Measurements from ENCODE around the gene DMWD.
A peak's percentile ranks its signal among the peaks of the same experiment; 100 is the strongest.

Gene DMWD

DNA sequence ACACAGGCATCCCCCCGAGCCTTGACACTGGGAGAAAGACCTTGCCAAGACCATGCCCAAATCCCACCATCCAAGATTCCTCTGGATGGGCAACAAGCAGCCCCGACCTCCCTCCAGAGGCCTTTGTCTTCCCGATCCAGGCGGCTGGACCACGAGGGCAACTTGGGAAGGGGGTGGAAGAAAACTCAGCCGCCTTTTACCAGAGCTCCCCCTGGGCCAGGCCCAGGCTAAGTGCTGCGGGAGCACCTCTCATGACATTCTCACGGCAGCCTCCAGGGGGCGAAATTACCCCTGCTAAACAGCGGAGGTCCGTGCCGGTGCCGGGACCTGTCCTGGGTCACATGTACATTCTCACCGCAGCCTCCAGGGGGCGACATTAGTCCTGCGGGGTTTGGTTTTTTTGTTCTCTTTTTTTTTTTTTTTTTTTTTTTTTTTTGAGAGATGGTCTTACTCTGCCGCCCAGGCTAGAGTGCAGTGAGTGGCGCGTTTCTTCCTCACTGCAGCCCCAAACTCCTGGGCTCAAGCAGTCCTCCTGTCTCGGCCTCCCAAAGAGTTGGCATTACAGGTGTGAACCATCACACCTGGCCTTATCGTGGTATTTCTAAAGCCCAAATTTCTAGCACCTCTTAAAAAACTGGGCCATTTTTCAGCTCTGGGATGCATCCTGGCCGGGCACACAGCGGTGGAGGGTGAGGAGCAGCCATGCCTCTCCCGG lies 24.5 kb upstream of the DMWD start:
- H3K9ac ChIP-seq (ENCODE audit: low read length in 5 of 5), result no peak overlapping the region
- no peaks in the 10 kb centered on the region for H3K9me3 ChIP-seq (ENCODE audit: control insufficient read depth in 5 of 5, low read length in 5 of 5)
- H3K36me3 ChIP-seq (ENCODE audit: control insufficient read depth in 5 of 5, insufficient read depth in 5 of 5, low read length in 5 of 5), result peaks cover 0 to 41% (median 29%) of the 10 kb centered on the region in 5 donors
- H3K27me3 ChIP-seq (ENCODE audit: control insufficient read depth in 5 of 5, insufficient read depth in 4 of 5, low read length in 5 of 5), result peaks cover 0 to 10% (median 5%) of the 10 kb centered on the region in 5 donors
- H3K4me3 ChIP-seq (ENCODE audit: low read depth in 1 of 5, low read length in 5 of 5), result no peak overlapping the region
- H3K27ac ChIP-seq (ENCODE audit: low read depth, low read length), result no peak overlapping the region
- H3K4me1 ChIP-seq (ENCODE audit: control insufficient read depth in 5 of 5, insufficient read depth in 5 of 5, low read length in 5 of 5), result peaks cover 0 to 12% (median 0%) of the 10 kb centered on the region in 5 donors

DNA sequence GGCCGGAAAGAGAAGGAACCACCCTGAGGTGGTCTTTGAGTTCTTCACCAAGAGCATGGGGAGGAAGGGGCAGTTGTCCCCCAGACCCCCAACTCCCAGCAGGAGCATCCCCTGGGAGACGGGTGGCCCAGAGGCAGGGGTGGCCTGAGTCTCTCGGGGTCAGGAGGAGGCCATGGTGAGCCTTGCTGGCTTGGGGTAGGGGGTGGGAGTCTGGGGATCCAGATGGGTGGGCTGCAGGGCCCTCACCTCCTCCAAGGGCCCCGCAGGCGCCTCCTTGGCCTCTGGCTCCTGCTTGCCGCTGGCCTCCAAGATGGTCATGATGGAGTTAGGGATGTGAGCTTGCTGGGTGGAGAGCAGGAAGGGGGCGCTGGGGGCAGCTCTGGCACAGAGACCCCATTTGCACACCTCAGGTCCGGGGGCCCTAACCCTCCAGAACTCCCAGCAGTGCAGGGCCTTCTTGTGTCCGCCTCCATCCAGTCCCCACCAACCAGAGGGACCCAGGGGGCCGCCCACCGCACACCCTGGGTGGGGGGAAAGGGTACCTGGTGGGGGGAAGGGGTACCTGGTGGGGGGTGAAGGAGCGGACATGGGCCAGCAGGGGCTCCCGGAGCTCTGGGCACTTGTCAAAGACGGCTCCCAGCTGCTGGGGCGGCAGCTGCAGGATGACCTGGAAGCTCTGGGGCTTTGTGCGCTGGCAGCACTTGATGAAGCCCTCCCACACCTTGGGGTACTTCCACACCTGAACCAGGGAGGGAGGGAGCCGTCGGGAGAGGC lies 23.8 kb upstream of the DMWD start:
- H3K27ac ChIP-seq (ENCODE audit: low read depth, low read length), result no peak overlapping the region
- no peak overlapping the region for H3K9ac ChIP-seq (ENCODE audit: low read length in 5 of 5)
- no peak overlapping the region for H3K4me3 ChIP-seq (ENCODE audit: low read depth in 1 of 5, low read length in 5 of 5)

DNA sequence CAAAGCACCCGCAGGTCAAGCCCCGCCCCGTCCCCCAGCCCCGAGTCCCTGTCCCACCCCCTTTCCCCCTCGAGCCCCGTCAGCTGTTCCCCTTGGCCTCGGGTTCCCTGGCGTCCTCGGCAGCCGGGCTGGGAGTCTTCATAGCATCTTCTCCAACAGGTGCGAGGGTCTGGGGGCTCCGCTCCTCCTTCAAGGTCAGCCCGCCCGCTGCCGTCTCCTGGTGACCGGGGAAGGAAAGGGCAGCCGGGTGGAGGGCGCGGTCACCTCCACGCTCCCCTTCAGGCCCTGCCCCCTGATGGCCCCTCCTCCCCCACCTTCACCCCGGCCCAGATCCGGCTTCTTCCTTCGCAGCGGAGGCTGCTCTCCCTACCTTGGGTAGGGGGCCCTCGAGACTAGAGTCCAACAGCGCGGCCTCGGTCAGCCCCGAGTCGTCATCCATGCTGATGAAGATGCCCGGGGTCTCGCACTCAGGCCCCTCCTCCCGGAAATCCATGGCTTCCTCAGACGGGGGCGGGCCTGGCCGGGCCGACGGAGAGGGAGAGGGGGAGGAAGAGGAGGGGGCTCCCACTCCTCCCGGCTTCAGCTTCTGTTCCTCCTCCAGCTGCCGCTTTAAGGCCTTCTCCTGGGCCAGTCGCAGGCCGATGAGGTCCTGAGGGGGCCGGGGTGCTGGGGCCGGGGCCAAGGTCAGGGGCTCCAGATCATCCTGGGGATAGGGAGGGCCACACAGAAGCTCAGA lies 23.0 kb upstream of the DMWD start:
- peak overlapping the region in 2 of 5 donors; percentile 30 to 39 for H3K4me3 ChIP-seq (ENCODE audit: low read depth in 1 of 5, low read length in 5 of 5)
- H3K27me3 ChIP-seq (ENCODE audit: control insufficient read depth in 5 of 5, insufficient read depth in 4 of 5, low read length in 5 of 5), result peaks cover 0 to 10% (median 5%) of the 10 kb centered on the region in 5 donors
- peaks cover 0 to 28% (median 17%) of the 10 kb centered on the region in 5 donors for H3K36me3 ChIP-seq (ENCODE audit: control insufficient read depth in 5 of 5, insufficient read depth in 5 of 5, low read length in 5 of 5)
- H3K9ac ChIP-seq (ENCODE audit: low read length in 5 of 5), result no peak overlapping the region
- H3K4me1 ChIP-seq (ENCODE audit: control insufficient read depth in 5 of 5, insufficient read depth in 5 of 5, low read length in 5 of 5), result peaks cover 0 to 12% (median 0%) of the 10 kb centered on the region in 5 donors
- H3K9me3 ChIP-seq (ENCODE audit: control insufficient read depth in 5 of 5, low read length in 5 of 5), result no peaks in the 10 kb centered on the region
- H3K27ac ChIP-seq (ENCODE audit: low read depth, low read length), result no peak overlapping the region

More for the DNA sequence above, 23.8 kb upstream of the DMWD start:
- Histone ChIP-seq H3K36me3 (ENCODE audit: control insufficient read depth in 5 of 5, insufficient read depth in 5 of 5, low read length in 5 of 5) (peaks cover 0 to 36% (median 25%) of the 10 kb centered on the region in 5 donors), H3K27me3 (ENCODE audit: control insufficient read depth in 5 of 5, insufficient read depth in 4 of 5, low read length in 5 of 5) (peaks cover 0 to 10% (median 5%) of the 10 kb centered on the region in 5 donors), H3K9me3 (ENCODE audit: control insufficient read depth in 5 of 5, low read length in 5 of 5) (no peaks in the 10 kb centered on the region), H3K4me1 (ENCODE audit: control insufficient read depth in 5 of 5, insufficient read depth in 5 of 5, low read length in 5 of 5) (peaks cover 0 to 12% (median 0%) of the 10 kb centered on the region in 5 donors)

DNA sequence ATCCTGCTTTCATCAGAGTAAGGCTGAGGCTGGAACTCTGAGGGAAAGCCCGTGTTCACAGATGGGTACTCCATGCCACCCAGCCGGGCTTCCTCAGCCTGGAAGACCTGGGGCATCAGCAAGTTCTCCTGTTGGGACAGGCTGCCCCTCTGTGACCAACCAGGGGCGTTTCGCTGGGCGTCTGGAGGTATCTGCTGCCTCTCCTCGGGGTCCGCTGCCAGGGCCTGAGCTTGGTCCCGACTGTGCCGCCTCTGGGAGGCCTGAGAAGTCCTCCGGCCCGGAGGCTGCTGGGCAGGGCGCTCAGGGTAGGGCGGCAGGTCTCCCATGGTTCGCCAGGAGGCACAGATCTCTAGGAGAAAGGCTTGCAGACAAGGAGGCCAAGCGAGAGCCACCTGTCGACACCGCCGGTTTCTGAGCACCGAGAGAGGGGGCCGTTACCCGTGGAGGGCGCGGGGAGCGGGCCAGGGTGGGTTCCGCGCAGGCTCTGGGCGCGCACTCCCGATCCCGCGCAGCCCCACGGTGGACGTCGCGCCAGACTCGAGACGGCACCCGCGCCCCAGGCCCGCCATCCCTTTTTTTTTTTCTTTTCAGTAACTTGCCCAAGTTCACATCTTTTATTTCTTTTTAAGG lies 22.3 kb upstream of the DMWD start, which contains the start of gene RSPH6A:
Gene RSPH6A (minus strand): TSS at position 458 of the 630 bp plus-strand sequence. CDS start 132 bp downstream, at position 326.
- Histone ChIP-seq H3K4me1 (ENCODE audit: control insufficient read depth in 5 of 5, insufficient read depth in 5 of 5, low read length in 5 of 5) (peaks cover 0 to 12% (median 3%) of the 10 kb centered on the region in 5 donors), H3K9me3 (ENCODE audit: control insufficient read depth in 5 of 5, low read length in 5 of 5) (no peaks in the 10 kb centered on the region), H3K9ac (ENCODE audit: low read length in 5 of 5) (no peak within 1 kb of the TSS), H3K4me3 (ENCODE audit: low read depth in 1 of 5, low read length in 5 of 5) (peak within 1 kb of the TSS in 2 of 5 donors; percentile 30 to 39), H3K27me3 (ENCODE audit: control insufficient read depth in 5 of 5, insufficient read depth in 4 of 5, low read length in 5 of 5) (peaks cover 0 to 10% (median 5%) of the 10 kb centered on the region in 5 donors), H3K36me3 (ENCODE audit: control insufficient read depth in 5 of 5, insufficient read depth in 5 of 5, low read length in 5 of 5) (peaks cover 0 to 21% (median 11%) of the 10 kb centered on the region in 5 donors), H3K27ac (ENCODE audit: low read depth, low read length) (no peak within 1 kb of the TSS)

DNA sequence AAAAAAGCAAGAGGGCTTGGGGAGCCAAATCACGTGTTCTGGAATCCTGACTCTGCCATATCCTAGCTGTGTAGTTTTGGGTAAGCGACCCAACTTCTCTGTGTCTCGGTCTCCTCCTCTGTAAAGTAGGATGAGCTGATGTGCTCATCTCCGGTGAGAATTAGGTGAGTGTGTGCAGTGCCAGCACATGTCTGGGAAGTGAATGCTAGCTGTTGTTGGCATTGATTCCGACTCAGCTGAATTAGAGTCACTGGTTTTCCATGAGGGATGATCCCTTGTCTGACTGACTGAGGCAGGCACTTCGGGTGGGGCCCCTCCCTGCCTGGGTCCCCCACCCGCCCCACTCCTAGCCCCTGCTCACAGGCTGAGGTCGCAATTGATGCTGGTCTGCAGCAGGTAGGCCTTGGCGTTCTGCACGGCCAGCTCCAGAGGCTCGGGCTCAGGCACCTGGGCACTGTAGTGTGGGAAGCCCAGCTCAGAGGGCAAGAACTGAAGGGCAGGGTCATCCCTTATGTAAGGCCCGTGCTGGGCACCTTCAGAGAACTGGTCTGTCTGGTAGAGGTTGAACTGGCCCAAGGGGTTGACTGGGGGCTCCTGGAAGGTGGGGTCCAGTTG lies 21.6 kb upstream of the DMWD start:
- peaks cover 2 to 18% (median 7%) of the 10 kb centered on the region in 5 donors for H3K4me1 ChIP-seq (ENCODE audit: control insufficient read depth in 5 of 5, insufficient read depth in 5 of 5, low read length in 5 of 5)
- H3K4me3 ChIP-seq (ENCODE audit: low read depth in 1 of 5, low read length in 5 of 5), result no peak overlapping the region
- H3K9me3 ChIP-seq (ENCODE audit: control insufficient read depth in 5 of 5, low read length in 5 of 5), result no peaks in the 10 kb centered on the region
- H3K27ac ChIP-seq (ENCODE audit: low read depth, low read length), result no peak overlapping the region
- peaks cover 0 to 14% (median 4%) of the 10 kb centered on the region in 5 donors for H3K36me3 ChIP-seq (ENCODE audit: control insufficient read depth in 5 of 5, insufficient read depth in 5 of 5, low read length in 5 of 5)
- no peak overlapping the region for H3K9ac ChIP-seq (ENCODE audit: low read length in 5 of 5)
- H3K27me3 ChIP-seq (ENCODE audit: control insufficient read depth in 5 of 5, insufficient read depth in 4 of 5, low read length in 5 of 5), result peaks cover 0 to 10% (median 5%) of the 10 kb centered on the region in 5 donors

DNA sequence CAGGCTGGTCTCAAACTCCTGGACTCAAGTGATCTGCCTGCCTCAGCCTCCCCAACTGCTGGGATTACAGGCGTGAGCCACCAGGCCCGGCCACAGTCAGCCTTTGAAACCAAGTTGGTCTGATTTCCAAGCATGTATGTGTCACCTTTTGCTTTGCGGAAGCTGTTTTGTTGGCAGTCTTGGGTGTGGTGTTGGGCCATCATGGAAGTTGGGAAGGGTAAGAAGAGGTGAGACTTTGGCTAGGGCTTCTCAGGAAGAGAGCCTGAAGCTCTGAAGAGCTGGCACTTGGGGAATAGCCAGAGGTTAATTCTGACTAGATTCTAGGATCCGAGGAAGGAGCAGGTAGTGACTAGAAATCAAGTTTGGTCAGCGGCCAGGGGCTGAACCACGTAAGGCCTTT lies 19.7 kb upstream of the DMWD start:
- peaks cover 0 to 10% (median 5%) of the 10 kb centered on the region in 5 donors for H3K27me3 ChIP-seq (ENCODE audit: control insufficient read depth in 5 of 5, insufficient read depth in 4 of 5, low read length in 5 of 5)
- H3K9me3 ChIP-seq (ENCODE audit: control insufficient read depth in 5 of 5, low read length in 5 of 5), result no peaks in the 10 kb centered on the region
- no peaks in the 10 kb centered on the region for H3K36me3 ChIP-seq (ENCODE audit: control insufficient read depth in 5 of 5, insufficient read depth in 5 of 5, low read length in 5 of 5)
- H3K27ac ChIP-seq (ENCODE audit: low read depth, low read length), result no peak overlapping the region
- H3K9ac ChIP-seq (ENCODE audit: low read length in 5 of 5), result no peak overlapping the region
- peaks cover 2 to 18% (median 7%) of the 10 kb centered on the region in 5 donors for H3K4me1 ChIP-seq (ENCODE audit: control insufficient read depth in 5 of 5, insufficient read depth in 5 of 5, low read length in 5 of 5)
- no peak overlapping the region for H3K4me3 ChIP-seq (ENCODE audit: low read depth in 1 of 5, low read length in 5 of 5)

DNA sequence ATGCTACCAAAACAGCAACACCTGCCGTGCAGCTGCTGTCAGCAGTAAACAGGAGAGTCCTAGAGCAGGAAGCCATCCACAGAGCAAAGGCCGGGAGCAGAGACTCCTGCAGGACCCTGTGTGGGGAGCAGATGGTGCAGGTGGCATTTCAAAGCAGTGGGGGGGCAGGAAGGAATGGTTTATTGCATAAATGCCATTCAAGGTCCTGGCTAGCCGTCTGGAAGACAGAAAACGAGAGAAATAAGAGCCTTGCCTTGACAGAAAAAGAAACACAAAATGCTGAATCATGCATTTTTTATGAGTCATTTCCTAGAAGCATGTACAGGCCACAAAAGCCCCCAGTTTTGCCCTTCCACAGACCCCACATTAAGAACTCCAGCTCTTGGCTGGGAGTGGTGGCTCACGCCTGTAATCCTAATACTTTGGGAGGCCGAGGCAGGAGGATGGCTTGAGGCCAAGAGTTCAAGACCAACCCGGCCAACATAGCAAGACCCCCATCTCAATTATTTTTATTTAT lies 17.1 kb upstream of the DMWD start:
- no peak overlapping the region for H3K9ac ChIP-seq (ENCODE audit: low read length in 5 of 5)
- no peak overlapping the region for H3K4me3 ChIP-seq (ENCODE audit: low read depth in 1 of 5, low read length in 5 of 5)
- H3K9me3 ChIP-seq (ENCODE audit: control insufficient read depth in 5 of 5, low read length in 5 of 5), result no peaks in the 10 kb centered on the region
- H3K27ac ChIP-seq (ENCODE audit: low read depth, low read length), result no peak overlapping the region
- H3K36me3 ChIP-seq (ENCODE audit: control insufficient read depth in 5 of 5, insufficient read depth in 5 of 5, low read length in 5 of 5), result no peaks in the 10 kb centered on the region
- H3K27me3 ChIP-seq (ENCODE audit: control insufficient read depth in 5 of 5, insufficient read depth in 4 of 5, low read length in 5 of 5), result peaks cover 0 to 6% (median 2%) of the 10 kb centered on the region in 5 donors
- H3K4me1 ChIP-seq (ENCODE audit: control insufficient read depth in 5 of 5, insufficient read depth in 5 of 5, low read length in 5 of 5), result peaks cover 2 to 9% (median 5%) of the 10 kb centered on the region in 5 donors

DNA sequence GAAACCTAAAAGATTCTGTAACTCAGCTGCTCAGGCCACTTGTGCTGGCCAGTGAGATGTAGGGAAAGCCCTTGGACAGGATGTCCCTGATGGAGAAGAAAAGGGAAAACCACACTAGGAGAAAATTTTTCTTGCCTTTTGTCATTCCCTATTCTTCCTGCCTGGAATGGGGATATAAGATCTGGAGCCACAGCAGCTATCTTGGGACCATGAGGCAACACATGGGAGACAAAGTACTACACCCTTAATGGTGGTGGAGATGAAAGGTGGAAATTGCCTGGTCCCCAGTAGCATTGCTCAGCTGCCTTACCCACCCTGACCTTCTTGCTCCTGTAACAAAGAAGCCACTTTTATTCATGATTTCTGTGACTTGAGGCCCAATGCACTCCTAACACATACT lies 13.1 kb upstream of the DMWD start:
- Histone ChIP-seq H3K36me3 (ENCODE audit: control insufficient read depth in 5 of 5, insufficient read depth in 5 of 5, low read length in 5 of 5) (no peaks in the 10 kb centered on the region), H3K9ac (ENCODE audit: low read length in 5 of 5) (no peak overlapping the region), H3K4me1 (ENCODE audit: control insufficient read depth in 5 of 5, insufficient read depth in 5 of 5, low read length in 5 of 5) (peaks cover 2 to 9% (median 5%) of the 10 kb centered on the region in 5 donors), H3K27me3 (ENCODE audit: control insufficient read depth in 5 of 5, insufficient read depth in 4 of 5, low read length in 5 of 5) (peaks cover 0 to 9% (median 3%) of the 10 kb centered on the region in 5 donors), H3K4me3 (ENCODE audit: low read depth in 1 of 5, low read length in 5 of 5) (no peak overlapping the region), H3K27ac (ENCODE audit: low read depth, low read length) (no peak overlapping the region), H3K9me3 (ENCODE audit: control insufficient read depth in 5 of 5, low read length in 5 of 5) (no peaks in the 10 kb centered on the region)

DNA sequence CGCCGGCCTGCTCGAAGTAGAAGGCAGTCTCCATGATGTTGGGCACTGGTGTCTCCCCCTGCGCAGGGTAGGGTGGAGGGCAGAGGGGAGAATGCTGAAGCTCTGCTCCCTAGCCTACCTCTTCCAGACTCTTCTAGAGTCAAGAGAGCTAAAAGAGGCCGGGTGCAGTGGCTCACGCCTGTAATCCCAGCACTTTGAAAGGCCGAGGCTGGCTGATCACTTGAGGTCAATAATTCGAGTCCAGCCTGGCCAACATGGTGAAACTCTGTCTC lies 12.2 kb upstream of the DMWD start:
- Histone ChIP-seq H3K36me3 (ENCODE audit: control insufficient read depth in 5 of 5, insufficient read depth in 5 of 5, low read length in 5 of 5) (no peaks in the 10 kb centered on the region), H3K9me3 (ENCODE audit: control insufficient read depth in 5 of 5, low read length in 5 of 5) (no peaks in the 10 kb centered on the region), H3K4me1 (ENCODE audit: control insufficient read depth in 5 of 5, insufficient read depth in 5 of 5, low read length in 5 of 5) (peaks cover 2 to 6% (median 5%) of the 10 kb centered on the region in 5 donors), H3K4me3 (ENCODE audit: low read depth in 1 of 5, low read length in 5 of 5) (no peak overlapping the region), H3K27me3 (ENCODE audit: control insufficient read depth in 5 of 5, insufficient read depth in 4 of 5, low read length in 5 of 5) (peaks cover 0 to 9% (median 3%) of the 10 kb centered on the region in 5 donors), H3K9ac (ENCODE audit: low read length in 5 of 5) (no peak overlapping the region), H3K27ac (ENCODE audit: low read depth, low read length) (no peak overlapping the region)
